Esophagus (tissue), 2 donors: ENCODE measurements around the gene TXNRD1. TPM values are rescaled to one million over a fixed set of nuclear protein-coding genes. Genes with fewer than 3 reads are reported as not detected.

Source experiments
- H3K27ac ChIP-seq, 2 donors: one replicate each; pipeline ENCODE4 v1.5.1; 2013; ENCODE audit warnings: low read depth in 2 of 2, mild to moderate bottlenecking in 2 of 2, inconsistent platforms in 1 of 2, low read length in 1 of 2, moderate library complexity in 1 of 2
- H3K27me3 ChIP-seq, 2 donors: one replicate each; pipeline ENCODE4 v1.6.1; 2013; ENCODE audit warnings: low read length in 2 of 2, control low read depth in 1 of 2, mild to moderate bottlenecking in 1 of 2; ENCODE audit not compliant: insufficient read depth in 2 of 2, control insufficient read depth in 1 of 2
- H3K36me3 ChIP-seq, 2 donors: one replicate each; pipeline ENCODE4 v1.6.1; 2013; ENCODE audit warnings: low read length in 1 of 2; ENCODE audit not compliant: control insufficient read depth in 2 of 2, insufficient read depth in 2 of 2
- H3K4me1 ChIP-seq, 2 donors: one replicate each; pipeline ENCODE4 v1.6.1; 2013; ENCODE audit warnings: low read length in 1 of 2; ENCODE audit not compliant: control insufficient read depth in 2 of 2, insufficient read depth in 2 of 2
- H3K4me3 ChIP-seq, 2 donors: one replicate each; pipeline ENCODE4 v1.5.1; 2013; ENCODE audit warnings: low read length in 2 of 2, mild to moderate bottlenecking in 2 of 2, low read depth in 1 of 2, moderate library complexity in 1 of 2
- H3K9me3 ChIP-seq, 2 donors: one replicate each; pipeline ENCODE4 v1.6.1; 2013; ENCODE audit warnings: mild to moderate bottlenecking in 2 of 2, low read depth in 1 of 2, low read length in 1 of 2, moderate library complexity in 1 of 2; ENCODE audit not compliant: control insufficient read depth in 2 of 2, insufficient read depth in 1 of 2
- WGBS, 2 donors: extraction: QIAGEN DNeasy Blood & Tissue Kit; methylation state at CpG; one replicate each; pipeline ENCODE4 v1.1.7; 2013; 5-methylcytosine and 5-hydroxymethylcytosine counted together
- polyA plus RNA-seq, 2 donors: library from polyadenylated mRNA; stranded (reverse); fragments of 200-250 nt; gene quantifications; one replicate each; pipeline ENCODE4 v1.2.3, GENCODE V29; 2013
- donor health status: healthy with polysubstance abuse.
- donor health status: Bipolar disorder and iron deficiency.

The TXNRD1 gene
- polyA plus RNA-seq, 2 donors, result 8.8 to 20.0 TPM

DNA sequence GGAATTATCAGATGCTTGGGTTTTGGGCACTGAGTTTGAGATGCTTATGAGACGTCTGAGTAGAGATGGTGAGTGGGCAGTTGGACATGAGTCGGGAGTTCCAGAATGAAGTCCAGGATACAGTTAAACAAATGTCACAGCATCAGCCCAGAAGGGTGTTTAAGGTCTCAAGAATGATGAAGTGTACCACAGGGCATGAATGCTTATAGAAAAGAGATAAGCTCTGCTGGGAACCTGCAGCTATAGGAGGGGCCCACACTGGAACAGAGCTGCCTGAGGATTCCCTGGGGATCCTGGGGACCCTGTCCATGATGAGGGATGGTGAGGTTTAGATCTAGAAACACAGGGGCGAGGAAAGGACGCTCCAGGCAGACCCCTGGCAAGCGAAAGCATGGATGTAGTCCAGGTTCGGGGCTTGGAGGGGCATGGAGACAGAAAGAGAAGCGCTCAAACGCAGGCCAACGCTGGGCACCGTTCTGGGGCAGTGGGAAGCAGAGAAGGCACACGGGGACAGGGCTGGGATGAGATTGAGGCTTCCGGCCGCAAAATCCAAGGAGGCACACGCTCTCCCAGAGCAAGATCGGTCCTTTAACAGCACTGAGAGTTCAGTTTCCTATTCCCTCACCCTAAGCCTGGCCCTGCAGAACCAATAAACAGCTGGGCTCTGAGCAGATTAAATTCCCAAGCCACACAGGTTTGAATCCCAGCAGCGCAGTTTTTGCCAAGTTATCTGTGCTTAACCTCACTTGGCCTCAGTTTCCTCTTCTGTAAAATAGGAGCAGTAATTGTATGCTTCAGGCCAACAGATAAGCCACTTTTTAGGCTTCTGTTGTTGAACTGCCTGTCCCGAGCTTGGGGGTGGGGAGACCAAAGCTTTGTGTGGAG is 140.9 kb downstream of the TXNRD1 start:
- H3K4me1 ChIP-seq, result no peaks in the 10 kb centered on the region
- no peak overlapping the region for H3K4me3 ChIP-seq
- H3K36me3 ChIP-seq, result peaks cover 0 to 2% of the 10 kb centered on the region in 2 donors
- H3K9me3 ChIP-seq, result peaks cover 0 to 3% of the 10 kb centered on the region in 2 donors
- no peak overlapping the region for H3K27ac ChIP-seq
- 78 to 80% methylated on average over 17 of the region's 17 CpGs for WGBS, 2 donors
- H3K27me3 ChIP-seq, result no peaks in the 10 kb centered on the region

DNA sequence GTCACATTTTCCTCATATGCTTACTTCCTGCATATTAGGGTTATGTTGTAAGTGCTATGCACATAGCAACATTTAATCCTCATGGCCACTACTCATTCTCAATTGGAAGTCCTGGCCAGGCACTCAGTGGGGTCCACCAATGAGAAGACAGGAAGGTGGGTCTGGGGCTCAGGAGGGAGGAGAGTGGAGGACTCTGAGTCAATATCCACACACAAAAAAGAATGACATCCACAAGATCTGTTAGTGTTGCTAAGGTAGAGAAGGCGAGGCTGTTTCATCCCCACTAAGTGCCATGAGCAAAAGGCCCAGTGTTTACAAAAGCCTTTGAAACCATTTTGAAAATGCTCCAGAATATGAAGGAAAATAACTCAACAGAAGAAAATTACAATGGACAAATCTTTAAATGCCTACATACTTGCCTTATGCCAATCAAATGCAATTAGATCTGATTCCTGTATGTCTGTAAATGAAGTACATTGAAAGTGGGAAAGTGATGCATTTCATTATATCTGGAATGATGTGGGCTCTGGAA is 141.9 kb downstream of the TXNRD1 start:
- Histone ChIP-seq H3K27ac (no peak overlapping the region), H3K4me3 (no peak overlapping the region), H3K9me3 (peaks cover 0 to 3% of the 10 kb centered on the region in 2 donors), H3K4me1 (no peaks in the 10 kb centered on the region), H3K36me3 (peaks cover 0 to 2% of the 10 kb centered on the region in 2 donors), H3K27me3 (no peaks in the 10 kb centered on the region)
- WGBS, 2 donors, result 86 to 95% methylated on average over 1 of the region's 1 CpG

DNA sequence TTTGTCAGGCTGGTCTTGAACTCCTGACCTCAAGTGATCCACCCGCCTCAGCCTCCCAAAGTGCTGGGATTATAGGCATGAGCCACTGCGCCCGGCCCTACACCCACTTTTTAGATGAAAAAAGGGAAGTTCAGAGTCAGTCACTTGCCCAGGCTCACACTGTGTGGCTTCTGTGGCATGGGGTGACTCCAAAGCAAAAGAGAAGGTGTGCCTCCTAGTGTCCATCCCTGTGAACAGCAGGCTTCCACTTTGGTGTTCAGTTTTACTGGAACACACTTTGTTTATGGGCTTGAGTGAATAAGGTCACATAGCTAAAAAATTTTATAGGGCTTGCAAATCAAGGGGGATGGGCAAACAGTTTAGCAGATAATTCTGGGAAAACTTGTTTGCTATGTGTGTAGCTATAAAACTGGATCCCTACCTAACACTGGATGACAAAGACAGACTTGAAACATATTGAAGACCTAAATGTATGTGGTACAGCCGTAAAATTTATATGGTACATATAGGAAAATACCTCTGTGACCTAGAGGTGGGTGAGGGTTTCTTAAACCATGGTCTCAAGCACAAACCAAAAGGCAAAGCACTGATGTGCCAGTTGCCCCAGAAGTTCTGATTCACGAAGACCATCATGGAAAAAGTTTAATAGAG is 142.9 kb downstream of the TXNRD1 start:
- H3K9me3 ChIP-seq, result peaks cover 0 to 3% of the 10 kb centered on the region in 2 donors
- no peak overlapping the region for H3K27ac ChIP-seq
- no peaks in the 10 kb centered on the region for H3K4me1 ChIP-seq
- no peak overlapping the region for H3K4me3 ChIP-seq
- no peaks in the 10 kb centered on the region for H3K27me3 ChIP-seq
- H3K36me3 ChIP-seq, result peaks cover 0 to 2% of the 10 kb centered on the region in 2 donors
- WGBS, 2 donors, result 72 to 73% methylated on average over 5 of the region's 5 CpGs

DNA sequence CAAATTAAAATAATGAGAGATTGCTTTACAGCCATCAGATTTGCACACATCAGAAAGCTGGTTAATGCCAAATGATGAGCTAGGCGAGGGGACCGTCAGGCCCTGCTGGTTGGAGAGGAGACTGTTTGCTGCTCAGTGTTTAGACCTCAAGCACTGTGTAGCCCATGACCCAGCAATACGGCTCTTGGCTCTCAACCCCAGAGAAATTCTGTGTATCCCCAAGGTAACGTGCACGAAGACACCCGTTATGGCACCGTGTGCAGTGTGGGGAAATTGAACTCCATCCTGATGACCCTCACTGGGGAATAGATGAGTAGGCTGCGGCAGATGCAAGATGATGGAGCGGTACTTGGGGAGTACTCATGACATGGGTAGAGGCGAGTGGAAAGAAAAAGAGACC is 143.6 kb downstream of the TXNRD1 start:
- H3K9me3 ChIP-seq, result peaks cover 0 to 3% of the 10 kb centered on the region in 2 donors
- no peak overlapping the region for H3K4me3 ChIP-seq
- no peaks in the 10 kb centered on the region for H3K4me1 ChIP-seq
- WGBS, 2 donors, result 92 to 93% methylated on average over 10 of the region's 10 CpGs
- H3K27me3 ChIP-seq, result no peaks in the 10 kb centered on the region
- H3K36me3 ChIP-seq, result peaks cover 0 to 2% of the 10 kb centered on the region in 2 donors
- no peak overlapping the region for H3K27ac ChIP-seq

DNA sequence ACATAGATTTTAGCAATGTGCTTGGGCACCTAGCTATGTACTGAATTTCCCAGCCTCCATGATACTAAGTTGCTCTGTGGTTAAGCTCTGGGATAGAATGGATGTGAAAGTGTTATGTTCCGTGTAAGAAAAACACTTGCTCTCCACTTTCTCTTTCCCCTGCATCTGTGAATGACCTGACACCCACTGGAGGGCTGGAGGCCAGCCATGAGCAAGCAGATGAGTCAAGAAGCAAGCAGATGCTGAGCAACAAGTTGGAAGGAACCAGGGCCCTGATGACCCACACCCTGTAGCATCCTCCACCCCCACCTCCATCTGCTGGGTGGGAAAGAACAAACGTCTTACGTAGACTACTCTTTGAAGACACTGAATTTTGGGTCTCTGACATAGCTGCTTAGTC is 144.6 kb downstream of the TXNRD1 start:
- Histone ChIP-seq H3K36me3 (no peaks in the 10 kb centered on the region), H3K27ac (no peak overlapping the region), H3K27me3 (no peaks in the 10 kb centered on the region), H3K4me3 (no peak overlapping the region), H3K9me3 (peaks cover 0 to 3% of the 10 kb centered on the region in 2 donors), H3K4me1 (no peaks in the 10 kb centered on the region)
- WGBS, 2 donors, result 90 to 93% methylated on average over 3 of the region's 3 CpGs

DNA sequence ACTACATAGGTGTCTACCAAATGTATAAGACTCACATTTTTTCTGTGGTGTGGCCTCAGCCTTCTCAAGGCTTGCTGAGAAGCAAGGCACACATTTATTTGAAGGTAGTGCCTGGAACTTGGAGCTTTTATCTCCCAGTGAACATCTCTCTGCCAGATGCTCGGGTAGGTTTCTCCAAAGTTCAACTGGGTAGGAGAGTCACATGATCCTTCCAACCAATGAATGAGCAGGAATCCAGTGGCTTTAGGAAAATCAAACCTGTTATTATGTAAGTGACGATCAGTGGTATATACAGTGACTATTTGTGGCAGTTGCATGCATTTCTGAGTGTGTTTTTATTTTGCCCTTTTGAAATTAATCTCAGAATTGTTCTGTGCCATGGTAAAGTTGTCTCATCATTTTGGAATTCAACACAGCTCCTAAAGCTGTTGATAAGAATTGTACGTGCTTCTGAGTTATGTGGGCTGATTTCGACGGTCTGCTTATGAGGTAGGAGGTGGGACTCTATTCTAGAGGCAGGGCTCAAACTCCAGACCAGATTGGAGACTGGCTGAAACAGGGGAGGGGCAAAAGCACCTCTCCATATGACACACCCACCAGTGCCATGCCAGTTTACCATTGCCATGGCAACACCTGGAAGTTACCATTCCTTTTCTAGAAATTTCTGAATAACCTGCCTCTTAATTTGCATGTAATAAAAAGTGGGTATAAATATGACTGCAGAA is 145.6 kb downstream of the TXNRD1 start:
- H3K27me3 ChIP-seq, result no peaks in the 10 kb centered on the region
- peaks cover 0 to 3% of the 10 kb centered on the region in 2 donors for H3K9me3 ChIP-seq
- H3K27ac ChIP-seq, result no peak overlapping the region
- WGBS, 2 donors, result 65 to 77% methylated on average over 5 of the region's 5 CpGs
- H3K4me3 ChIP-seq, result no peak overlapping the region
- H3K36me3 ChIP-seq, result no peaks in the 10 kb centered on the region
- H3K4me1 ChIP-seq, result no peaks in the 10 kb centered on the region

DNA sequence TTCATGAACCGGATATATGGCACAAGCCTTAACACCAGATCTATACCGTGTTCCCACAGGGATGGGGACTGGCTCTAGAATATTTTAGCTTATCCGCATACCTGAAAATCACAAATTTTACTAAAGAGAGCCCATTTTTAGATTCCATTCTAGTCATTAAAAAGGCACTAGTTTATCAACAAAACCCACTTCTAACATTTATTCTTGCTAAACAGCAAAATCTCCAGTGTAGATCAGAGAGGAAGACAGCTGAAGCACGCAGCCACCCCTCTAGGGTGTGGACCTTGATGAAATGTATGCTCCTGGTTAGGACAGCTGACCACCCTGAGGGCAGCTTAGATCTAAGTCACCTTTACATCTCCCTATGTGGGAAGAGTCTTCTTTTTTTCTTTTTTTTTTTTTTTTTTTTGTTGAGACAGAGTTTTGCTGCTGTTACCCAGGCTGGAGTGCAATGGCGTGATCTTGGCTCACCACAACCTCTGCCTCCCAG is 150.4 kb downstream of the TXNRD1 start:
- Histone ChIP-seq H3K4me1 (no peaks in the 10 kb centered on the region), H3K4me3 (no peak overlapping the region), H3K36me3 (no peaks in the 10 kb centered on the region), H3K9me3 (peaks cover 0 to 3% of the 10 kb centered on the region in 2 donors), H3K27ac (no peak overlapping the region), H3K27me3 (no peaks in the 10 kb centered on the region)
- 93 to 97% methylated on average over 5 of the region's 5 CpGs for WGBS, 2 donors

DNA sequence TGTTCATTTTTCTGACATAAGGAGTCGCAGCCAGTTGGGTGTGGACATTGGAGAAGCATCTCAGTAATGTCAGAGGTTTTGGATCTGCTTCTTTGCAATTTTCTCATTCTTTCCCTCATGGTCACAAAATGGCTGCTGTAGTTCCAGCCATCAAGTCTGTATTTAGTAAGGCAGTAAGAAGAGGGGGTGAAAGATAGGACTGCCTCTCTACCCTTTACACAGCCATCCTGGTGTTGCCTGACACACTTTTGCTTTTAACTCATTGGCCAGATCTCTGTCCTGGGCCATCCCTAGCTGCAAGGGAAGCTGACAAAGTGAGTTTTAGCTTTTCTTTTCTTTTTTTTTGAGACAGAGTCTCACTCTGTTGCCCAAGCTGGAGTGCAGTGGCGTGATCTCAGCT is 154.1 kb downstream of the TXNRD1 start:
- Histone ChIP-seq H3K27ac (no peak overlapping the region), H3K9me3 (peaks cover 0 to 3% of the 10 kb centered on the region in 2 donors), H3K4me1 (no peaks in the 10 kb centered on the region), H3K36me3 (no peaks in the 10 kb centered on the region), H3K27me3 (no peaks in the 10 kb centered on the region), H3K4me3 (no peak overlapping the region)
- 87 to 94% methylated on average over 2 of the region's 2 CpGs for WGBS, 2 donors
